Liver (tissue), 9 donors: ENCODE data around the gene FBN2. TPM values are rescaled to one million over a fixed set of nuclear protein-coding genes. Genes with fewer than 3 reads are reported as not detected.

ENCODE experiments used
- DNase-seq: peaks from one replicate; pipeline ENCODE4 v3.0.0-alpha.2; 2017; ENCODE audit warnings: low spot score
- H3K27ac ChIP-seq, 2 donors: one replicate each; pipeline ENCODE4 v1.7.0; 2013; ENCODE audit warnings: inconsistent platforms in 2 of 2, low read length in 2 of 2, control low read depth in 1 of 2, low read depth in 1 of 2, mild to moderate bottlenecking in 1 of 2
- H3K27me3 ChIP-seq, 4 donors: one replicate each; pipeline versions ENCODE4 v1.6.1 to v1.7.0; 2013; ENCODE audit warnings: low read length in 3 of 4, inconsistent platforms in 1 of 4, mild to moderate bottlenecking in 1 of 4, moderate library complexity in 1 of 4; ENCODE audit not compliant: control insufficient read depth in 4 of 4, insufficient read depth in 4 of 4
- H3K36me3 ChIP-seq, 4 donors: one replicate each; pipeline versions ENCODE4 v1.6.1 to v1.7.0; 2013; ENCODE audit warnings: low read length in 3 of 4, mild to moderate bottlenecking in 3 of 4, low read depth in 1 of 4, moderate library complexity in 1 of 4; ENCODE audit not compliant: control insufficient read depth in 4 of 4, insufficient read depth in 3 of 4
- H3K4me1 ChIP-seq, 4 donors: one replicate each; pipeline versions ENCODE4 v1.6.1 to v1.7.0; 2013; ENCODE audit warnings: low read length in 3 of 4, mild to moderate bottlenecking in 3 of 4, moderate library complexity in 1 of 4; ENCODE audit not compliant: control insufficient read depth in 4 of 4, insufficient read depth in 4 of 4
- H3K4me3 ChIP-seq, 3 donors: one replicate each; pipeline versions ENCODE4 v1.6.1 to v1.7.0; 2013; ENCODE audit warnings: low read length in 3 of 3, control low read depth in 1 of 3, low read depth in 1 of 3, mild to moderate bottlenecking in 1 of 3
- H3K9ac ChIP-seq, 2 donors: one replicate each; pipeline ENCODE4 v1.7.0; 2013; ENCODE audit warnings: low read length in 2 of 2, mild to moderate bottlenecking in 2 of 2, moderate library complexity in 2 of 2, control low read depth in 1 of 2, low read depth in 1 of 2
- H3K9me3 ChIP-seq, 4 donors: one replicate each; pipeline versions ENCODE4 v1.6.1 to v1.7.0; 2013; ENCODE audit warnings: low read length in 3 of 4; ENCODE audit not compliant: control insufficient read depth in 4 of 4
- ATF3 ChIP-seq: IDR thresholded peaks from 2 replicates; pipeline ENCODE4 v1.6.1; 2016; ENCODE audit warnings: antibody characterized with exemption
- CTCF ChIP-seq: fragments of 150-350 bp; IDR thresholded peaks from 2 replicates; pipeline ENCODE4 v1.5.1; 2017; ENCODE audit warnings: improper control_type of control experiment, low read depth, low read length; ENCODE audit not compliant: missing input control
- EGR1 ChIP-seq, 2 donors: IDR thresholded peaks; 2 replicates each; pipeline ENCODE4 v1.6.1; 2016 to 2018; ENCODE audit warnings: antibody characterized with exemption in 2 of 2, low read depth in 2 of 2
- FOXA1 ChIP-seq: IDR thresholded peaks from 2 replicates; pipeline ENCODE4 v1.6.1; 2016; ENCODE audit warnings: antibody characterized with exemption
- FOXA2 ChIP-seq: IDR thresholded peaks from 2 replicates; pipeline ENCODE4 v1.6.1; 2016; ENCODE audit warnings: antibody characterized with exemption
- GABPA ChIP-seq, 2 donors: IDR thresholded peaks in 1 of 2; conservative IDR thresholded peaks in 1 of 2; 2 replicates each; pipeline ENCODE4 v1.6.1; 2016; ENCODE audit warnings: antibody characterized with exemption in 2 of 2, mild to moderate bottlenecking in 1 of 2, moderate library complexity in 1 of 2
- HNF4A ChIP-seq, 2 donors: conservative IDR thresholded peaks; 2 replicates each; pipeline ENCODE4 v1.6.1; 2016; ENCODE audit warnings: antibody characterized with exemption in 2 of 2, mild to moderate bottlenecking in 2 of 2
- HNF4G ChIP-seq: IDR thresholded peaks from 2 replicates; pipeline ENCODE4 v1.6.1; 2016; ENCODE audit warnings: antibody characterized with exemption
- JUND ChIP-seq, 2 donors: IDR thresholded peaks; 2 replicates each; pipeline ENCODE4 v1.6.1; 2016; ENCODE audit warnings: antibody characterized with exemption in 2 of 2
- MAX ChIP-seq: IDR thresholded peaks from 2 replicates; pipeline ENCODE4 v1.6.1; 2016; ENCODE audit warnings: antibody characterized with exemption
- NR2F2 ChIP-seq: IDR thresholded peaks from 2 replicates; pipeline ENCODE4 v1.6.1; 2016; ENCODE audit warnings: antibody characterized with exemption
- RAD21 ChIP-seq, 2 donors: IDR thresholded peaks; 2 replicates each; pipeline ENCODE4 v1.6.1; 2016; ENCODE audit warnings: antibody characterized with exemption in 2 of 2, mild to moderate bottlenecking in 2 of 2
- REST ChIP-seq: IDR thresholded peaks from 2 replicates; pipeline ENCODE4 v1.6.1; 2016; ENCODE audit warnings: antibody characterized with exemption, mild to moderate bottlenecking
- RXRA ChIP-seq, 2 donors: IDR thresholded peaks; 2 replicates each; pipeline ENCODE4 v1.6.1; 2017 to 2018; ENCODE audit warnings: antibody characterized with exemption in 2 of 2, mild to moderate bottlenecking in 1 of 2
- SP1 ChIP-seq: IDR thresholded peaks from 2 replicates; pipeline ENCODE4 v1.6.1; 2018; ENCODE audit warnings: antibody characterized with exemption, mild to moderate bottlenecking
- TAF1 ChIP-seq: conservative IDR thresholded peaks from 2 replicates; pipeline ENCODE4 v1.6.1; 2016; ENCODE audit warnings: antibody characterized with exemption, mild to moderate bottlenecking
- YY1 ChIP-seq: IDR thresholded peaks from 2 replicates; pipeline ENCODE4 v1.6.1; 2016; ENCODE audit warnings: antibody characterized with exemption, mild to moderate bottlenecking
- ZBTB33 ChIP-seq: IDR thresholded peaks from 2 replicates; pipeline ENCODE4 v1.6.1; 2016; ENCODE audit warnings: antibody characterized with exemption
- polyA plus RNA-seq, 2 donors: library from polyadenylated mRNA; stranded (reverse) in 1 of 2; unstranded in 1 of 2; fragments of 200-250 nt in 1 of 2; fragments of >200 nt in 1 of 2; fragmentation: Nextera tagmentation in 1 of 2; extraction: Ambion mirVana in 1 of 2; gene quantifications; one replicate each; pipeline versions ENCODE4 v1.2.1 to v1.2.3, GENCODE V29; 2013 to 2015
- total RNA-seq, 2 donors: library from RNA; depleted of rRNA; stranded (reverse); fragments of >200 nt; gene quantifications; one replicate each; pipeline ENCODE4 v1.2.3, GENCODE V29; 2014
- donor health status: healthy.
- donor health status: healthy.
- donor health status: healthy.
- donor health status: healthy.
- donor health status: healthy.

Gene FBN2
- total and polyA plus RNA-seq, 4 donors, result 0.08 to 4.1 (median 0.47) TPM

- Histone ChIP-seq H3K27me3 (no peaks in the 10 kb centered on the region), H3K4me3 (no peak overlapping the region), H3K4me1 (no peaks in the 10 kb centered on the region), H3K9ac (no peak overlapping the region), H3K36me3 (no peaks in the 10 kb centered on the region), H3K9me3 (no peaks in the 10 kb centered on the region), H3K27ac (no peak overlapping the region)
- TF ChIP-seq TAF1 (no peak), REST (no peak), HNF4G (no peak), ATF3 (no peak), EGR1 (IDR thresholded peaks at IDR 0.05; ENCODE audit: low read depth in 2 of 2) (no peak), FOXA1 (no peak), CTCF (no peak), HNF4A (conservative IDR thresholded peaks at IDR 0.05) (no peak), MAX (no peak), YY1 (no peak)
- DNase-seq, result no peak
These were observed 113.4 kb downstream of the FBN2 start for GRCh38 chr5:128424646-128425045.

GRCh38 chr5:128422612-128423011 lies 115.4 kb downstream of the FBN2 start:
- no peak for DNase-seq
- Histone ChIP-seq H3K27me3 (no peaks in the 10 kb centered on the region), H3K4me1 (no peaks in the 10 kb centered on the region), H3K9me3 (no peaks in the 10 kb centered on the region), H3K9ac (no peak overlapping the region), H3K27ac (no peak overlapping the region), H3K4me3 (no peak overlapping the region), H3K36me3 (no peaks in the 10 kb centered on the region)
- no peak for TF ChIP-seq YY1
- no peak for TF ChIP-seq NR2F2
- no peak for TF ChIP-seq REST
- no peak for TF ChIP-seq SP1
- TF ChIP-seq TAF1, result no peak
- no peak for TF ChIP-seq FOXA2
- TF ChIP-seq MAX, result no peak
- no peak for TF ChIP-seq GABPA (IDR thresholded peaks at IDR 0.05 in 1 of 2, conservative IDR thresholded peaks at IDR 0.05 in 1 of 2)
- TF ChIP-seq ZBTB33, result no peak
- no peak for TF ChIP-seq CTCF
- TF ChIP-seq HNF4G, result no peak
- TF ChIP-seq ATF3, result no peak
- TF ChIP-seq RXRA (IDR thresholded peaks at IDR 0.05), result no peak
- no peak for TF ChIP-seq RAD21 (IDR thresholded peaks at IDR 0.05)
- no peak for TF ChIP-seq FOXA1
- no peak for TF ChIP-seq HNF4A (conservative IDR thresholded peaks at IDR 0.05)
- no peak for TF ChIP-seq JUND (IDR thresholded peaks at IDR 0.05)
